GM18909 (cell line): ENCODE measurements around the gene HSFX1.

Experiments used
- ATAC-seq: cut with Tn5 transposase; IDR thresholded peaks from one replicate; pipeline ENCODE4 v1.9.1; 2021; ENCODE audit warnings: mild to moderate bottlenecking; ENCODE audit not compliant: unreplicated experiment, poor library complexity

The HSFX1 gene

DNA sequence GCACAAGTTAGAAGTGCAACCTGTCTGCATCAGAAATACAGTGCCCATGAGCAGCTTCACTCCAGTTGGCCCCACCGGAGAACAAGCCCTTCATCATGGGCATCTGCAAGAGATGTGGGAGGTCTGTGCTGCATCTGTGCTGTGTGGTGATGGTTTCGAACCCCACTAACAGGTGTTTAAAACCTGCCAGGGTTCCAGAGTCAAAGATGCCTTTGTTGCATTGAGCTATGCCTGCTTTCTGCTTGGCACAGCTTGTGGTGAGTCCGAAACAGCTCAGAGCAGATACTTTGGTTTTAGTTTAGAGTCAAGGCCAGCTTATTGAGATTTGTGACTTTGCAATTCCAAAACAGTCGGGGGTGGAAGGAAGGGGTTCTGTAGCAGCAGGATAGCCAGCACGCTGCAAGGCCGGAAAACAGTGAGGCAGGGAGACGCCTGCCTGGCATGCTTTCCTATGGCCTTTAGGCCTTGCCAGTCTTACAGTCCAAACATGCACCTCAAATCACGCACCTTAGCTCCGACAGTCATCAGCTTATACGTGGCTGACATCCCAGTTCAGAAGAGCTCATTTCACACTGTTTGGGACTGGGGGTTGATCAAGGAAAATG, 29.7 kb downstream of the HSFX1 start:
- ATAC-seq: no peak

DNA sequence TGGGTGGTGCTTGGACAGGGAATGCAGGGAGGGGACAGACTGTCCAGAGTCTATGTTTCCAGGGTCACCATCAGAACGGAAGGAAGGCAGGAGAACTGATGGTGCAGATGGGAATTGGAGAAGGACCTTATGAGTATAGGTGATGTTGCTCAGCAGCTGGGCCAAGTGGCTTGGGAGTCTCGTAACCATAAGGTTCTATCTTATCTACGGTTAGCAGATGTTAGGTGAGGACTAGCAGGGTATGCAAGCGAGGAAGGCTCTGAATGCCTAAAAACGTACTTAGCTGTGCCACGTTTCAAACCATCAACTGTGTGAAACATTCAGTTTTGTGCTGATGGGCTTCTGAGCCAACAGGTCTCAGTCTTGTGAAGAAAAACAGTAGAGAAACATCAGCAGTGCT, 30.2 kb downstream of the HSFX1 start:
- no peak for ATAC-seq

GRCh38 chrX:149807747-149808458, 34.0 kb downstream of the HSFX1 start:
- no peak for ATAC-seq

DNA sequence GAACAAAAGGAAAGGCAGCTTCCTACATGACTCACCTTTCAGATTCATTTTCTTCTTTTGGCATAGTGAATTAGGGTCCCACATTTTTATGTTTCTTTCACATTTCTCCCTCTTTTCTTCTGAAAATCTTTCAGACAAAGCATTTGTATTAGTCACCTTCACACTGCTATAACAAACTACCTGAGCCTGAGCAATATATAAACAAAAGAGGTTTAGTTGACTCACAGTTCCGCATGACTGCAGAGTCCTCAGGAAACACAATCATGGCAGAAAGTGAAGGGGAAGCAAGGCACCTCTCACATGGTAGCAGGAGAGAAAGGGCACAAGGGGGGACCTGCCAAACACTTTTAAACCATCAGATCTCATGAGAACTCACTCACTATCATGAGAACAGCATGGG, 44.8 kb downstream of the HSFX1 start:
- ATAC-seq: no peak

- ATAC-seq: no peak
Measured at GRCh38 chrX:149819371-149819770, 45.5 kb downstream of the HSFX1 start.

DNA sequence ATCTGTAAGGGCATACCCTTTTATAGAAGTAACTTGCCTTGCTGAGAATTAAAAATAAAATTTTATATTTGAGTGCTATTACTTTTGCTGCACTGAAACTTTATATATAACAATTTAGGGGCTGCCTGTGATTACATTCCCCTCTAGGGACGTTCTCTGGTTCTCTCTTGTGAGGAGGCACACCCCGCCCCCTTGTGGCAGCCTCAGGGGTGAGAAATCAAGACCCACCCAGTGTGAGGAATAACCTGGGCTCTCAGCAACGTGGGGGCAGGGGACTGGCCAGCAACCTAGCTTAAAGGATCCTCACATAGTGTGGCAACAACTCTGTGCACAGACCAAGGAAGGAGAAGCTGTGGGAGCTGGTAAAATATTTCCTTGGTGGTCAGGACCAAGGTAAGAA, 51.6 kb downstream of the HSFX1 start:
- no peak for ATAC-seq
